Loucy (cell line): ENCODE measurements around the gene QPCT.

ENCODE experiments used
- EZH2phosphoT487 ChIP-seq: fragments of 200-600 bp; IDR thresholded peaks from 2 replicates; pipeline ENCODE4 v1.6.1; 2018; ENCODE audit warnings: antibody characterized with exemption, mild to moderate bottlenecking, moderate library complexity, borderline replicate concordance
- TF ChIP-seq, protein P1 (sequence below): fragments of 200-600 bp; sonication (generic); conservative IDR thresholded peaks from 2 replicates; pipeline ENCODE4 v1.5.1; 2014; ENCODE audit warnings: mild to moderate bottlenecking, antibody characterized with exemption, low read length

DNA sequence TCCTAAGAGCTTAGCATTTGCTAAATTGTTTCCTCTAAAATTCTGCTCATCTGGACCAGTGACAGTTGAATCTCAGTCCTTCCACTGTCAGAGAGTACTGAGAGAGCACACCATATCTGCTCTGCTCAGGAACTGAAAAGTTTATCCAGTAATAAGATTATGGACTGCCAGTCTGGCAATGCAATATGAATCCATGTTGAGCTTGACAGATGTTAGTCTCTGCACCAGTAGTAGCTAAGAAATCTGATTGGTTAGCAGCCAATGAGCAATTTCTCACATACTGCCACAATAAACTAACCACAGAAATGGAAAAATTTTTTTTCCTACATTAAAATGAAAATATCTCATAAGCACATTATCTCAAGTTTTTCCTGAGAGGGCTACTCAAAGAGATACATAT, 22.1 kb upstream of the QPCT start:
- TF ChIP-seq, protein P1, sequence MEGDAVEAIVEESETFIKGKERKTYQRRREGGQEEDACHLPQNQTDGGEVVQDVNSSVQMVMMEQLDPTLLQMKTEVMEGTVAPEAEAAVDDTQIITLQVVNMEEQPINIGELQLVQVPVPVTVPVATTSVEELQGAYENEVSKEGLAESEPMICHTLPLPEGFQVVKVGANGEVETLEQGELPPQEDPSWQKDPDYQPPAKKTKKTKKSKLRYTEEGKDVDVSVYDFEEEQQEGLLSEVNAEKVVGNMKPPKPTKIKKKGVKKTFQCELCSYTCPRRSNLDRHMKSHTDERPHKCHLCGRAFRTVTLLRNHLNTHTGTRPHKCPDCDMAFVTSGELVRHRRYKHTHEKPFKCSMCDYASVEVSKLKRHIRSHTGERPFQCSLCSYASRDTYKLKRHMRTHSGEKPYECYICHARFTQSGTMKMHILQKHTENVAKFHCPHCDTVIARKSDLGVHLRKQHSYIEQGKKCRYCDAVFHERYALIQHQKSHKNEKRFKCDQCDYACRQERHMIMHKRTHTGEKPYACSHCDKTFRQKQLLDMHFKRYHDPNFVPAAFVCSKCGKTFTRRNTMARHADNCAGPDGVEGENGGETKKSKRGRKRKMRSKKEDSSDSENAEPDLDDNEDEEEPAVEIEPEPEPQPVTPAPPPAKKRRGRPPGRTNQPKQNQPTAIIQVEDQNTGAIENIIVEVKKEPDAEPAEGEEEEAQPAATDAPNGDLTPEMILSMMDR: no peak
- no peak for TF ChIP-seq EZH2phosphoT487
